ENCODE measurements around the gene MXD3.

Gene MXD3

GRCh38 chr5:177296581-177296980, 15.1 kb downstream of the MXD3 start:
- no peak overlapping the region for H3K4me3 ChIP-seq (ENCODE audit: low read depth, low read length)
- H3K27me3 ChIP-seq (ENCODE audit: control insufficient read depth, insufficient read depth, low read length) = no peaks in the 10 kb centered on the region
- H3K36me3 ChIP-seq (ENCODE audit: control insufficient read depth, insufficient read depth, low read length) = no peaks in the 10 kb centered on the region
- H3K4me1 ChIP-seq = peaks cover 8% of the 10 kb centered on the region
- no peak overlapping the region for H3K27ac ChIP-seq
- H3K4me2 ChIP-seq (ENCODE audit: low read length) = no peak overlapping the region
- no peaks in the 10 kb centered on the region for H3K79me2 ChIP-seq
- no peak overlapping the region for H3K9ac ChIP-seq
- H2AFZ ChIP-seq = no peak overlapping the region
- TF ChIP-seq CTCF (IDR thresholded peaks at IDR 0.05) = no peak
- H3K9me3 ChIP-seq (ENCODE audit: control insufficient read depth, low read length) = no peaks in the 10 kb centered on the region

DNA sequence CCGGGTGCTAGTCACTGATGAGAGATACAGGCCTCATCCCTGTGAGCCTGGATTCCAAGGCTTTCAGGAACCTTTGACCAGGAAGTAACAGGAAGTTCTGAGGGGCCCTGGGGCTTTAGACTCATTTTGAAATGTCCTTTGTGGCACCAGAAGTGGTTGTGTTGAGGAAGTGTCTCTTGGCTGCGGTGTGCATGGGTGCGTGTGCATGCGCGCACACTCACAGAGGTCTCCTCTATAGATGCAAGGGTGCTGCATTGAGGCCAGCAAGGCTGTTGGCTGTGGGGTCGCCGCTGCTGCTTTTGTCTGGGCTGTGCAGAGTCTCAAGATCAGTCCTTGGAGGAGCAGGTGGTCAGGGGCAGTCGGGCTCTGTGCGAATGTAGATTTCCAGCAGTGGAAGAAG, 15.8 kb downstream of the MXD3 start:
- no peaks in the 10 kb centered on the region for H3K36me3 ChIP-seq (ENCODE audit: control insufficient read depth, insufficient read depth, low read length)
- H3K9ac ChIP-seq = no peak overlapping the region
- no peak overlapping the region for H3K27ac ChIP-seq
- no peaks in the 10 kb centered on the region for H3K27me3 ChIP-seq (ENCODE audit: control insufficient read depth, insufficient read depth, low read length)
- H3K4me3 ChIP-seq (ENCODE audit: low read depth, low read length) = no peak overlapping the region
- H3K4me2 ChIP-seq (ENCODE audit: low read length) = no peak overlapping the region
- H2AFZ ChIP-seq = no peak overlapping the region
- H3K9me3 ChIP-seq (ENCODE audit: control insufficient read depth, low read length) = no peaks in the 10 kb centered on the region
- TF ChIP-seq CTCF (IDR thresholded peaks at IDR 0.05) = no peak
- H3K4me1 ChIP-seq = peaks cover 2% of the 10 kb centered on the region
- no peaks in the 10 kb centered on the region for H3K79me2 ChIP-seq

DNA sequence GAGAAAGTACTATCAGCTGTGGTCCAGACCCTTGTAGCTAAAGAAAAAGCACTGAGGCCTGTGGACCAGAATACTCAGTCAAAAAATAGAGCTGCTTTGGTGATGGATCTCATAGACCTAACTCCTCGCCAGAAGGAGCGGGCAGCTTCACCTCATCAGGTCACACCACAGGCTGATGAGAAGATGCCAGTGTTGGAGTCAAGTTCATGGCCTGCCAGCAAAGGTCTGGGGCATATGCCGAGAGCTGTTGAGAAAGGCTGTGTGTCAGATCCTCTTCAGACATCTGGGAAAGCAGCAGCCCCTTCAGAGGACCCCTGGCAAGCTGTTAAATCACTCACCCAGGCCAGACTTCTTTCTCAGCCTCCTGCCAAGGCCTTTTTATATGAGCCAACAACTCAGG, 17.1 kb downstream of the MXD3 start:
- H3K79me2 ChIP-seq = peaks cover 2% of the 10 kb centered on the region
- no peaks in the 10 kb centered on the region for H3K27me3 ChIP-seq (ENCODE audit: control insufficient read depth, insufficient read depth, low read length)
- H3K36me3 ChIP-seq (ENCODE audit: control insufficient read depth, insufficient read depth, low read length) = no peaks in the 10 kb centered on the region
- H3K4me2 ChIP-seq (ENCODE audit: low read length) = no peak overlapping the region
- no peak overlapping the region for H3K4me3 ChIP-seq (ENCODE audit: low read depth, low read length)
- H3K9me3 ChIP-seq (ENCODE audit: control insufficient read depth, low read length) = no peaks in the 10 kb centered on the region
- no peaks in the 10 kb centered on the region for H3K4me1 ChIP-seq
- no peak overlapping the region for H3K9ac ChIP-seq
- TF ChIP-seq CTCF (IDR thresholded peaks at IDR 0.05) = no peak
- H3K27ac ChIP-seq = no peak overlapping the region
- no peak overlapping the region for H2AFZ ChIP-seq

DNA sequence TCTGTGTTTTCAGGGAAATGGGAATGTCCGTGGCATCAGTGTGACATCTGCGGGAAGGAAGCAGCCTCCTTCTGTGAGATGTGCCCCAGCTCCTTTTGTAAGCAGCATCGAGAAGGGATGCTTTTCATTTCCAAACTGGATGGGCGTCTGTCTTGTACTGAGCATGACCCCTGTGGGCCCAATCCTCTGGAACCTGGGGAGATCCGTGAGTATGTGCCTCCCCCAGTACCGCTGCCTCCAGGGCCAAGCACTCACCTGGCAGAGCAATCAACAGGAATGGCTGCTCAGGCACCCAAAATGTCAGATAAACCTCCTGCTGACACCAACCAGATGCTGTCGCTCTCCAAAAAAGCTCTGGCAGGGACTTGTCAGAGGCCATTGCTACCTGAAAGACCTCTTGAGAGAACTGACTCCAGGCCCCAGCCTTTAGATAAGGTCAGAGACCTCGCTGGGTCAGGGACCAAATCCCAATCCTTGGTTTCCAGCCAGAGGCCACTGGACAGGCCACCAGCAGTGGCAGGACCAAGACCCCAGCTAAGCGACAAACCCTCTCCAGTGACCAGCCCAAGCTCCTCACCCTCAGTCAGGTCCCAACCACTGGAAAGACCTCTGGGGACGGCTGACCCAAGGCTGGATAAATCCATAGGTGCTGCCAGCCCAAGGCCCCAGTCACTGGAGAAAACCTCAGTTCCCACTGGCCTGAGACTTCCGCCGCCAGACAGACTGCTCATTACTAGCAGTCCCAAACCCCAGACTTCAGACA, 17.7 kb downstream of the MXD3 start:
- no peak for TF ChIP-seq CTCF (IDR thresholded peaks at IDR 0.05)
- Histone ChIP-seq H2AFZ (no peak overlapping the region), H3K27ac (no peak overlapping the region), H3K79me2 (peaks cover 2% of the 10 kb centered on the region), H3K4me1 (no peaks in the 10 kb centered on the region), H3K4me3 (ENCODE audit: low read depth, low read length) (no peak overlapping the region), H3K36me3 (ENCODE audit: control insufficient read depth, insufficient read depth, low read length) (no peaks in the 10 kb centered on the region), H3K4me2 (ENCODE audit: low read length) (no peak overlapping the region), H3K9ac (no peak overlapping the region), H3K9me3 (ENCODE audit: control insufficient read depth, low read length) (no peaks in the 10 kb centered on the region), H3K27me3 (ENCODE audit: control insufficient read depth, insufficient read depth, low read length) (no peaks in the 10 kb centered on the region)

DNA sequence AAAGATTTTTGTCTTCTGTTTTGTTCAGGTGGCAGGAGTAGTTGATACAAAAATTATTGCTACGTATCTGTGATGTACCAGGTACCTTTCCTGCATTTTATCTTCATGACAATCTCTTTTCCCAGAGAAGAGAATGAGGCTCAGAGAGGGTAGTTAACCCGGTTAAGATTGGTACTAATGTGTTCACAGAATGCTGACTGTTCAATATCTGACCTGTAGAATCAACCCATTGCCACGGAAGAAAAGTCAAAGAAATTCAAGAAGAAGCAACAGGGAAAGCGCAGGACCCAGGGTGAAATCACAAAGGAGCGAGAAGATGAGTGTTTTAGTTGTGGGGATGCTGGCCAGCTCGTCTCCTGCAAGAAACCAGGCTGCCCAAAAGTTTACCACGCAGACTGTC, 20.0 kb downstream of the MXD3 start:
- peaks cover 2% of the 10 kb centered on the region for H3K79me2 ChIP-seq
- H3K36me3 ChIP-seq (ENCODE audit: control insufficient read depth, insufficient read depth, low read length) = no peaks in the 10 kb centered on the region
- H2AFZ ChIP-seq = no peak overlapping the region
- H3K27me3 ChIP-seq (ENCODE audit: control insufficient read depth, insufficient read depth, low read length) = no peaks in the 10 kb centered on the region
- H3K27ac ChIP-seq = no peak overlapping the region
- H3K9ac ChIP-seq = no peak overlapping the region
- no peaks in the 10 kb centered on the region for H3K9me3 ChIP-seq (ENCODE audit: control insufficient read depth, low read length)
- TF ChIP-seq CTCF (IDR thresholded peaks at IDR 0.05) = no peak
- no peak overlapping the region for H3K4me2 ChIP-seq (ENCODE audit: low read length)
- no peak overlapping the region for H3K4me3 ChIP-seq (ENCODE audit: low read depth, low read length)
- no peaks in the 10 kb centered on the region for H3K4me1 ChIP-seq

Measured in parathyroid adenoma (tissue), 2 donors.